GM12878 (cell line): Measurements from ENCODE around the gene STX8. TPM values are rescaled to one million over a fixed set of nuclear protein-coding genes. Genes with fewer than 3 reads are reported as not detected.

Source experiments
- ATAC-seq: fragments of 200-7000 bp; cut with Tn5 transposase; 3 replicates; pipeline ENCODE4 v1.9.1; 2020; ENCODE audit warnings: mild to moderate bottlenecking, moderate library complexity
- BruUV-seq: library from RNA; stranded (reverse); fragments of 400-500 nt; replicated peaks from 2 replicates; lab custom pipeline; 2021; lab: Mats Ljungman, UMichigan
- CTCF ChIA-PET: fragments of 300-600 bp; sonication (Branson Sonifier 250); formaldehyde crosslinking; extraction: SDS; loops from one replicate; lab custom pipeline; 2021; ENCODE audit warnings: inconsistent platforms; lab: Yijun Ruan, JAX
- POLR2A ChIA-PET: fragments of 350-600 bp; formaldehyde crosslinking; extraction: SDS; loops from one replicate; lab custom pipeline; 2021; ENCODE audit warnings: inconsistent platforms; lab: Charles Lee
- RAD21 ChIA-PET: fragments of 300-600 bp; sonication (Branson Sonifier 250); formaldehyde crosslinking; loops from one replicate; lab custom pipeline; 2023; ENCODE audit warnings: antibody characterized with exemption; ENCODE audit not compliant: unreplicated experiment; lab: Charles Lee
- SMC1A ChIA-PET: fragments of 300-600 bp; sonication (Branson Sonifier 250); formaldehyde crosslinking; loops from one replicate; lab custom pipeline; 2023; ENCODE audit not compliant: unreplicated experiment, uncharacterized antibody; lab: Charles Lee
- DNase-seq: peaks from one replicate; pipeline ENCODE4 v3.0.0-alpha.2; 2011; ENCODE audit warnings: low read depth, low spot score
- FAIRE-seq: peaks from 3 replicates; lab custom pipeline; 2011; peaks lifted over from hg19 to GRCh38; lab: Jason Lieb, UNC
- H2AFZ ChIP-seq: 2 replicates; pipeline ENCODE4 v1.6.0; 2011; ENCODE audit warnings: low read depth, low read length, control low read depth; ENCODE audit not compliant: control insufficient read depth
- H3K27ac ChIP-seq: 2 replicates; pipeline ENCODE4 v1.5.1; 2011; ENCODE audit warnings: control low read depth; ENCODE audit not compliant: control insufficient read depth, insufficient read depth
- H3K27me3 ChIP-seq, 2 experiments: replicated peaks in 1 of 2; 2 replicates each; pipeline versions ENCODE4 v1.6.0 to v1.6.1; 2011; ENCODE audit warnings: low read length in 1 of 2; ENCODE audit not compliant: control insufficient read depth in 2 of 2, insufficient read depth in 2 of 2
- H3K36me3 ChIP-seq, 2 experiments: 2 replicates each; pipeline ENCODE4 v1.5.1; 2011; ENCODE audit warnings: low read length in 1 of 2; ENCODE audit not compliant: control insufficient read depth in 2 of 2, insufficient read depth in 2 of 2
- H3K4me1 ChIP-seq: 2 replicates; pipeline ENCODE4 v1.6.1; 2011; ENCODE audit warnings: mild to moderate bottlenecking, low read length, moderate library complexity, mixed read lengths; ENCODE audit not compliant: control insufficient read depth, insufficient read depth
- H3K4me2 ChIP-seq: 2 replicates; pipeline ENCODE4 v1.6.0; 2011; ENCODE audit warnings: control low read depth; ENCODE audit not compliant: control insufficient read depth, insufficient read depth
- H3K4me3 ChIP-seq: fragments of 200-600 bp; sonication (generic); 2 replicates; pipeline ENCODE4 v1.5.1; 2016
- H3K79me2 ChIP-seq: 2 replicates; pipeline ENCODE4 v1.6.0; 2011; ENCODE audit warnings: low read length; ENCODE audit not compliant: control insufficient read depth, insufficient read depth
- H3K9ac ChIP-seq: 2 replicates; pipeline ENCODE4 v1.8.0; 2011; ENCODE audit warnings: low read length, control low read depth, mixed read lengths; ENCODE audit not compliant: control insufficient read depth, insufficient read depth
- H3K9me3 ChIP-seq: replicated peaks from 3 replicates; pipeline ENCODE4 v1.5.1; 2011; ENCODE audit warnings: mild to moderate bottlenecking, low read length; ENCODE audit not compliant: control insufficient read depth, insufficient read depth
- H4K20me1 ChIP-seq: 2 replicates; pipeline ENCODE4 v1.6.0; 2011; ENCODE audit not compliant: control insufficient read depth, insufficient read depth
- EED ChIP-seq: sonication (generic); IDR thresholded peaks from 2 replicates; pipeline ENCODE4 v1.6.1; 2016; ENCODE audit warnings: antibody characterized with exemption, low read depth
- FOXM1 ChIP-seq: IDR thresholded peaks from 2 replicates; pipeline ENCODE4 v1.6.1; 2012; ENCODE audit warnings: low read depth, mild to moderate bottlenecking, inconsistent platforms, low read length, moderate library complexity
- NR2C1 ChIP-seq: fragments of 450-650 bp; IDR thresholded peaks from 2 replicates; pipeline ENCODE4 v1.6.1; 2017; ENCODE audit warnings: antibody characterized with exemption, mild to moderate bottlenecking, moderate library complexity
- RFX5 ChIP-seq: IDR thresholded peaks from 2 replicates; pipeline ENCODE4 v1.6.1; 2011; ENCODE audit warnings: low read depth, low read length, improper control_type of control experiment
- TAF1 ChIP-seq: IDR thresholded peaks from 2 replicates; pipeline ENCODE4 v1.6.1; 2011; ENCODE audit warnings: mild to moderate bottlenecking, low read depth, low read length, borderline replicate concordance
- WGBS: methylation state at CpG from one replicate; pipeline ENCODE4 v1.1.6; 2016; ENCODE audit warnings: low lambda C conversion rate; ENCODE audit not compliant: insufficient replicate concordance, insufficient coverage; ENCODE audit errors: missing lambda C conversion rate; 5-methylcytosine and 5-hydroxymethylcytosine counted together
- in situ Hi-C: fragments of 300-500 bp; cut with MboI; formaldehyde crosslinking; loops from 9 replicates; pipeline ENCODE4 v1.14.3; 2018; ENCODE audit warnings: mixed read lengths
- intact Hi-C: fragments of 100-400 bp; cut with micrococcal nuclease; formaldehyde crosslinking; loops from one replicate; pipeline ENCODE4 v1.14.2; 2022; ENCODE audit not compliant: unreplicated experiment
- polyA plus RNA-seq, 11 experiments: library from polyadenylated mRNA; depleted of rRNA in 4 of 11; unstranded in 6 of 11; stranded (reverse) in 5 of 11; fragments of >200 nt; fragmentation: Nextera tagmentation in 4 of 11; fragmentation: Illumina TruSeq in 1 of 11; extraction: Ambion mirVana in 4 of 11; extraction: Trizol in 1 of 11; gene quantifications; 1 replicate in 1 of 11; 2 replicates in 10 of 11; pipeline versions ENCODE4 v1.2.1 to v1.2.3, GENCODE V29; 2011 to 2016; ENCODE audit warnings: inconsistent platforms in 2 of 11, missing spikeins in 2 of 11, low read depth in 1 of 11
- total RNA-seq, 4 experiments: library from RNA; depleted of rRNA in 3 of 4; stranded (reverse); fragments of >200 nt in 3 of 4; fragmentation: Illumina TruSeq in 1 of 4; extraction: Trizol in 1 of 4; gene quantifications; 2 replicates each; pipeline versions ENCODE4 v1.2.1 to v1.2.3, GENCODE V29; 2013 to 2021
- TF ChIP-seq, protein P1 (sequence below): IDR thresholded peaks from 2 replicates; pipeline ENCODE4 v1.6.1; 2011; ENCODE audit warnings: mild to moderate bottlenecking, low read depth, low read length, moderate library complexity; ENCODE audit not compliant: insufficient replicate concordance
- TF ChIP-seq, protein P2 (sequence below): IDR thresholded peaks from 2 replicates; pipeline ENCODE4 v1.6.1; 2011; ENCODE audit warnings: low read depth, low read length, improper control_type of control experiment, borderline replicate concordance

The STX8 gene
- total and polyA plus RNA-seq, 10 of the 15 experiments (the other 5 are each of a cell fraction or from before 2014, with no cell fraction given), result 47.9 to 151 (median 72.9) TPM

DNA sequence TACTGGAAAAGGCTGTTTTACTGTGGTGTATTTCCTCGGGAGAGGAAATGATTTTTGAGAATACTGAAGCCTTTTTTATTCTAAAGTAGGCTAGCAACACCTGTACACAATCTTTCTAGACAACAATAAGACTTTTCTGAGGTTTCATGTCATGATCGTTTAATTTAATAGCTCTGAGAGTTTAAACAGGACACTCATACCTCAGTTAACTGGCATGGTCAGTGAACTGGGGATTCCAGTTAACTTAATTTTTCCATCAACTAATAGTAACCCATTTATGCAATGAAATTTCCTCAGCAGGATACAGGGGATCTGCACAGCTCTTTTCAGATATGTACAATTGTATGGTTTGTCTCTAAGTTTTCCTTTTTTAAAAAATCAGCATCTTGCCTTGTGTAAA, 291.7 kb downstream of the STX8 start (continued):
- TF ChIP-seq TAF1, result no peak

DNA sequence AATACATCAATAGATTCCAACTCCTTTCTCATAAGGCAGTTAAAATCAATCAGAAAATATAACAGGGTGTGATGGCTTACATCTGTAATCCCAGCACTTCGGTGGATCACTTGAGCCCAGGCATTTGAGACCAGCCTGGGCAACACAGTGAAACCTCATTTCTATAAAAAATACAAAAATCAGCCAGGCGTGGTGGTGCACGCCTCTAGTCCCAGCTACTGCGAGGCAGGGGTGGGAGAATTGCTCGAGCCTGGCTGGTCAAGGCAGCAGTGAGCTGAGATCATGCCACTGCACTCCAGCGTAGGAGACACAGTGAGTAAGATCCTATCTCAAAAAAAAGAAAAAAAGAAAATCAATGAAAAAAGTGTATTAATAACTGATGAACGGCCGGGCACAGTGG, 295.7 kb downstream of the STX8 start:
- Histone ChIP-seq H3K4me2 (no peak overlapping the region), H3K27ac (no peak overlapping the region), H3K4me3 (no peak overlapping the region), H3K36me3 (no peaks in the 10 kb centered on the region), H2AFZ (no peak overlapping the region), H3K4me1 (no peaks in the 10 kb centered on the region), H3K9ac (no peak overlapping the region), H3K9me3 (no peaks in the 10 kb centered on the region), H3K79me2 (no peaks in the 10 kb centered on the region), H3K27me3 (no peaks in the 10 kb centered on the region), H4K20me1 (no peaks in the 10 kb centered on the region)
- no peak for FAIRE-seq
- ChIA-PET POLR2A (no interaction called here), SMC1A (interaction anchor here (1.2 to 1.5 kb wide), 2 partner anchors 10 to 12 kb away, joined by 3 read pairs; no protein-coding TSS in a partner anchor), RAD21 (no interaction called here), CTCF (no interaction called here)
- no peak for ATAC-seq
- WGBS, result 94% methylated on average over 8 of the region's 8 CpGs
- DNase-seq, result no peak
- intact Hi-C loops (no loop called here), in situ Hi-C loops (no loop called here)
- no TSS peak for BruUV-seq
- no peak for TF ChIP-seq NR2C1
- no peak for TF ChIP-seq FOXM1
- TF ChIP-seq, protein P1, sequence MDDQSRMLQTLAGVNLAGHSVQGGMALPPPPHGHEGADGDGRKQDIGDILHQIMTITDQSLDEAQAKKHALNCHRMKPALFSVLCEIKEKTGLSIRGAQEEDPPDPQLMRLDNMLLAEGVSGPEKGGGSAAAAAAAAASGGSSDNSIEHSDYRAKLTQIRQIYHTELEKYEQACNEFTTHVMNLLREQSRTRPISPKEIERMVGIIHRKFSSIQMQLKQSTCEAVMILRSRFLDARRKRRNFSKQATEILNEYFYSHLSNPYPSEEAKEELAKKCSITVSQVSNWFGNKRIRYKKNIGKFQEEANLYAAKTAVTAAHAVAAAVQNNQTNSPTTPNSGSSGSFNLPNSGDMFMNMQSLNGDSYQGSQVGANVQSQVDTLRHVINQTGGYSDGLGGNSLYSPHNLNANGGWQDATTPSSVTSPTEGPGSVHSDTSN, result no peak
- TF ChIP-seq RFX5, result no peak
- no peak for TF ChIP-seq EED
- TF ChIP-seq, protein P2, sequence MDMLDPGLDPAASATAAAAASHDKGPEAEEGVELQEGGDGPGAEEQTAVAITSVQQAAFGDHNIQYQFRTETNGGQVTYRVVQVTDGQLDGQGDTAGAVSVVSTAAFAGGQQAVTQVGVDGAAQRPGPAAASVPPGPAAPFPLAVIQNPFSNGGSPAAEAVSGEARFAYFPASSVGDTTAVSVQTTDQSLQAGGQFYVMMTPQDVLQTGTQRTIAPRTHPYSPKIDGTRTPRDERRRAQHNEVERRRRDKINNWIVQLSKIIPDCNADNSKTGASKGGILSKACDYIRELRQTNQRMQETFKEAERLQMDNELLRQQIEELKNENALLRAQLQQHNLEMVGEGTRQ, result no peak
